Measurements from ENCODE around the gene HES3. TPM values are rescaled to one million over a fixed set of nuclear protein-coding genes. Genes with fewer than 3 reads are reported as not detected.

The HES3 gene
- total RNA-seq, 2 donors from 2014 or later = not detected

- ATAC-seq (replicated peaks in 1 of 2) (no peak), DNase-seq (no peak)
- Mint-ChIP-seq H3K9me3 (no peaks in the 10 kb centered on the region), H3K27ac (no peak overlapping the region), H3K4me3 (no peak overlapping the region), H3K4me1 (ENCODE audit: low read depth) (no peaks in the 10 kb centered on the region), H3K27me3 (ENCODE audit: low read depth) (peaks cover 30% of the 10 kb centered on the region), H3K36me3 (ENCODE audit: insufficient read depth in 2 of 2) (no peaks in the 10 kb centered on the region)
Observed at GRCh38 chr1:6252374-6252710, 8.4 kb downstream of the HES3 start.

- no peak overlapping the region for H3K4me3 Mint-ChIP-seq
- H3K27ac Mint-ChIP-seq = no peak overlapping the region
- peaks cover 23% of the 10 kb centered on the region for H3K27me3 Mint-ChIP-seq (ENCODE audit: low read depth)
- ATAC-seq (replicated peaks in 1 of 2) (no peak), DNase-seq (no peak)
- H3K9me3 Mint-ChIP-seq = no peaks in the 10 kb centered on the region
- no peaks in the 10 kb centered on the region for H3K4me1 Mint-ChIP-seq (ENCODE audit: low read depth)
- H3K36me3 Mint-ChIP-seq (ENCODE audit: insufficient read depth in 2 of 2) = no peaks in the 10 kb centered on the region
Observed at GRCh38 chr1:6253380-6253779, 9.4 kb downstream of the HES3 start.

GRCh38 chr1:6254691-6255090, 10.7 kb downstream of the HES3 start:
- Mint-ChIP-seq H3K4me3 (no peak overlapping the region), H3K27me3 (ENCODE audit: low read depth) (peaks cover 27% of the 10 kb centered on the region), H3K9me3 (no peaks in the 10 kb centered on the region), H3K4me1 (ENCODE audit: low read depth) (no peaks in the 10 kb centered on the region), H3K27ac (no peak overlapping the region), H3K36me3 (ENCODE audit: insufficient read depth in 2 of 2) (no peaks in the 10 kb centered on the region)
- ATAC-seq (replicated peaks in 1 of 2) (no peak), DNase-seq (no peak)

GRCh38 chr1:6256645-6257044, 12.7 kb downstream of the HES3 start:
- Mint-ChIP-seq H3K4me3 (no peak overlapping the region), H3K4me1 (ENCODE audit: low read depth) (no peaks in the 10 kb centered on the region), H3K27me3 (ENCODE audit: low read depth) (peaks cover 12% of the 10 kb centered on the region), H3K36me3 (ENCODE audit: insufficient read depth in 2 of 2) (no peaks in the 10 kb centered on the region), H3K9me3 (no peaks in the 10 kb centered on the region), H3K27ac (no peak overlapping the region)
- DNase-seq = no peak
- ATAC-seq (replicated peaks in 1 of 2) = no peak

- Mint-ChIP-seq H3K27ac (no peak overlapping the region), H3K27me3 (ENCODE audit: low read depth) (peaks cover 18% of the 10 kb centered on the region), H3K4me1 (ENCODE audit: low read depth) (peaks cover 4% of the 10 kb centered on the region), H3K36me3 (ENCODE audit: insufficient read depth in 2 of 2) (no peaks in the 10 kb centered on the region), H3K9me3 (no peaks in the 10 kb centered on the region), H3K4me3 (no peak overlapping the region)
- ATAC-seq (replicated peaks in 1 of 2) (no peak), DNase-seq (no peak)
Observed at GRCh38 chr1:6257541-6258069, 13.6 kb downstream of the HES3 start.

GRCh38 chr1:6258675-6259074, 14.7 kb downstream of the HES3 start:
- Mint-ChIP-seq H3K27me3 (ENCODE audit: low read depth) (peaks cover 18% of the 10 kb centered on the region), H3K36me3 (ENCODE audit: insufficient read depth in 2 of 2) (no peaks in the 10 kb centered on the region), H3K4me3 (peak overlapping the region in 1 of 2 donors; percentile 23), H3K4me1 (ENCODE audit: low read depth) (peaks cover 4% of the 10 kb centered on the region), H3K9me3 (no peaks in the 10 kb centered on the region), H3K27ac (no peak overlapping the region)
- ATAC-seq (replicated peaks in 1 of 2) (no peak), DNase-seq (no peak)

- ATAC-seq (replicated peaks in 1 of 2) (peak; percentile 70 to 75), DNase-seq (peak; percentile 81 to 82)
- H3K27ac Mint-ChIP-seq = no peak overlapping the region
- H3K36me3 Mint-ChIP-seq (ENCODE audit: insufficient read depth in 2 of 2) = no peaks in the 10 kb centered on the region
- H3K4me3 Mint-ChIP-seq = peak overlapping the region; percentile 46 to 61
- H3K27me3 Mint-ChIP-seq (ENCODE audit: low read depth) = peaks cover 18% of the 10 kb centered on the region
- no peaks in the 10 kb centered on the region for H3K9me3 Mint-ChIP-seq
- peaks cover 4% of the 10 kb centered on the region for H3K4me1 Mint-ChIP-seq (ENCODE audit: low read depth)
Observed at GRCh38 chr1:6259491-6260362, 15.7 kb downstream of the HES3 start.

GRCh38 chr1:6260433-6260934, 16.5 kb downstream of the HES3 start:
- DNase-seq = peak; percentile 26 to 27
- ATAC-seq (replicated peaks in 1 of 2) = peak; percentile 57 to 63
- peaks cover 18% of the 10 kb centered on the region for H3K27me3 Mint-ChIP-seq (ENCODE audit: low read depth)

GRCh38 chr1:6260961-6261614, 17.1 kb downstream of the HES3 start, which contains the start of gene GPR153:
GPR153 (minus strand) TSS chr1:6261098; CDS start chr1:6254905, 6,193 bp downstream.
- Mint-ChIP-seq H3K4me1 (ENCODE audit: low read depth) (peaks cover 4% of the 10 kb centered on the region), H3K9me3 (no peaks in the 10 kb centered on the region), H3K27ac (no peak within 1 kb of the TSS), H3K36me3 (ENCODE audit: insufficient read depth in 2 of 2) (no peaks in the 10 kb centered on the region), H3K4me3 (peak within 1 kb of the TSS; percentile 64 to 68), H3K27me3 (ENCODE audit: low read depth) (peaks cover 18% of the 10 kb centered on the region)
- ATAC-seq (replicated peaks in 1 of 2) (peak; percentile 75 to 76), DNase-seq (peak; percentile 64 to 65)

More at GRCh38 chr1:6260433-6260934, 16.5 kb downstream of the HES3 start:
- H3K4me1 Mint-ChIP-seq (ENCODE audit: low read depth) = peaks cover 4% of the 10 kb centered on the region
- no peaks in the 10 kb centered on the region for H3K9me3 Mint-ChIP-seq
- no peaks in the 10 kb centered on the region for H3K36me3 Mint-ChIP-seq (ENCODE audit: insufficient read depth in 2 of 2)
- peak overlapping the region in 1 of 2 donors; percentile 61 for H3K4me3 Mint-ChIP-seq
- H3K27ac Mint-ChIP-seq = no peak overlapping the region

GRCh38 chr1:6261615-6261995, 17.6 kb downstream of the HES3 start:
- Mint-ChIP-seq H3K36me3 (ENCODE audit: insufficient read depth in 2 of 2) (no peaks in the 10 kb centered on the region), H3K27me3 (ENCODE audit: low read depth) (peaks cover 18% of the 10 kb centered on the region), H3K27ac (no peak overlapping the region), H3K4me3 (peak overlapping the region; percentile 64 to 68), H3K4me1 (ENCODE audit: low read depth) (peaks cover 4% of the 10 kb centered on the region), H3K9me3 (no peaks in the 10 kb centered on the region)
- DNase-seq (no peak), ATAC-seq (replicated peaks in 1 of 2) (no peak)

GRCh38 chr1:6262555-6263420, 18.8 kb downstream of the HES3 start:
- peaks cover 4% of the 10 kb centered on the region for H3K4me1 Mint-ChIP-seq (ENCODE audit: low read depth)
- ATAC-seq (replicated peaks in 1 of 2) (no peak), DNase-seq (no peak)
- no peak overlapping the region for H3K27ac Mint-ChIP-seq
- H3K9me3 Mint-ChIP-seq = no peaks in the 10 kb centered on the region
- peaks cover 18% of the 10 kb centered on the region for H3K27me3 Mint-ChIP-seq (ENCODE audit: low read depth)
- no peaks in the 10 kb centered on the region for H3K36me3 Mint-ChIP-seq (ENCODE audit: insufficient read depth in 2 of 2)
- no peak overlapping the region for H3K4me3 Mint-ChIP-seq

GRCh38 chr1:6263716-6264115, 19.7 kb downstream of the HES3 start:
- no peaks in the 10 kb centered on the region for H3K9me3 Mint-ChIP-seq
- no peak overlapping the region for H3K27ac Mint-ChIP-seq
- peaks cover 18% of the 10 kb centered on the region for H3K27me3 Mint-ChIP-seq (ENCODE audit: low read depth)
- H3K4me3 Mint-ChIP-seq = no peak overlapping the region
- H3K4me1 Mint-ChIP-seq (ENCODE audit: low read depth) = peaks cover 4% of the 10 kb centered on the region
- no peak for ATAC-seq (replicated peaks in 1 of 2)
- no peaks in the 10 kb centered on the region for H3K36me3 Mint-ChIP-seq (ENCODE audit: insufficient read depth in 2 of 2)
- DNase-seq = no peak

All from activated T-cell treated with anti-CD3 and anti-CD28 coated beads, Interleukin-2, amount 50 U/mL, for 72 hours (primary cell).